HG03097 (cell line): ENCODE data around the gene CNTNAP5.

ENCODE experiments used
- ATAC-seq: cut with Tn5 transposase; IDR thresholded peaks from one replicate; pipeline ENCODE4 v1.9.1; 2021; ENCODE audit not compliant: unreplicated experiment, low FRiP score

The CNTNAP5 gene

GRCh38 chr2:124534028-124534427 is 508.9 kb downstream of the CNTNAP5 start:
- ATAC-seq, result no peak

GRCh38 chr2:124535816-124536215 is 510.7 kb downstream of the CNTNAP5 start:
- no peak for ATAC-seq

- no peak for ATAC-seq
Measured at GRCh38 chr2:124536591-124536990, 511.5 kb downstream of the CNTNAP5 start.

GRCh38 chr2:124538549-124538948 is 513.5 kb downstream of the CNTNAP5 start:
- ATAC-seq, result no peak

GRCh38 chr2:124540805-124541204 is 515.7 kb downstream of the CNTNAP5 start:
- no peak for ATAC-seq

- no peak for ATAC-seq
Measured at GRCh38 chr2:124542932-124543640, 518.0 kb downstream of the CNTNAP5 start.

GRCh38 chr2:124547700-124548099 is 522.6 kb downstream of the CNTNAP5 start:
- ATAC-seq, result no peak

GRCh38 chr2:124558277-124558905 is 533.3 kb downstream of the CNTNAP5 start:
- ATAC-seq, result no peak

- no peak for ATAC-seq
Measured at GRCh38 chr2:124559236-124559635, 534.1 kb downstream of the CNTNAP5 start.

- ATAC-seq, result no peak
Measured at GRCh38 chr2:124560592-124561112, 535.6 kb downstream of the CNTNAP5 start.

- no peak for ATAC-seq
Measured at GRCh38 chr2:124561486-124561885, 536.4 kb downstream of the CNTNAP5 start.

GRCh38 chr2:124563426-124563825 is 538.3 kb downstream of the CNTNAP5 start:
- ATAC-seq, result no peak

- no peak for ATAC-seq
Measured at GRCh38 chr2:124566518-124566970, 541.5 kb downstream of the CNTNAP5 start.

GRCh38 chr2:124570872-124571271 is 545.8 kb downstream of the CNTNAP5 start:
- ATAC-seq, result no peak

GRCh38 chr2:124571836-124572235 is 546.7 kb downstream of the CNTNAP5 start:
- ATAC-seq, result no peak

GRCh38 chr2:124572934-124573634 is 548.0 kb downstream of the CNTNAP5 start:
- ATAC-seq, result no peak

- ATAC-seq, result no peak
Measured at GRCh38 chr2:124575497-124575896, 550.4 kb downstream of the CNTNAP5 start.

- no peak for ATAC-seq
Measured at GRCh38 chr2:124580263-124580662, 555.2 kb downstream of the CNTNAP5 start.

- ATAC-seq, result no peak
Measured at GRCh38 chr2:124582387-124582786, 557.3 kb downstream of the CNTNAP5 start.

- ATAC-seq, result no peak
Measured at GRCh38 chr2:124584615-124585014, 559.5 kb downstream of the CNTNAP5 start.

- no peak for ATAC-seq
Measured at GRCh38 chr2:124585277-124585676, 560.2 kb downstream of the CNTNAP5 start.
